ENCODE results near the gene DBN1.
A peak's percentile ranks its signal among the peaks of the same experiment; 100 is the strongest.

The DBN1 gene

GRCh38 chr5:177456976-177457851 lies 16.2 kb downstream of the DBN1 start:
- DNase-seq (ENCODE audit: extremely low read depth, low read depth) = peak; percentile 93
- TF ChIP-seq CTCF (IDR thresholded peaks at IDR 0.05; ENCODE audit: low read depth, low read length) = peak; percentile 52

DNA sequence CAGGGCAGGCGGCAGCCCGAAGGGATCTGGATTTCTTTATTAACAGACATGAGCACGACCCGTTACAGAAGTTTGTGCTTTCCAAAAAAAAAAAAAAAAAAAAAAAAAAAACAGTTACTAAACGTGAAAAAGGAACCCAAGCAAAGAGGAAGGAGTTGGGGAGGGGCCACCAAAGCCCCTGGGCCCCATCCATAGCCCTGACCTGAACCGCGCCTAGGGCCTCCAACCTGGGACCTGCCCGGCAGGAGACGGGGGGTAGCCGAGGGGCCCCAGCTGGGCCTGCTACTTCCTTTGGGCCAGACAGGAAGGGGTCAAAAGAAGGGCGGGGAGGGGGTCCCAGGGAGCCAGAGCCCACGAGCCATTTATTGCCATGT lies 16.9 kb downstream of the DBN1 start:
- no peak for TF ChIP-seq CTCF (IDR thresholded peaks at IDR 0.05; ENCODE audit: low read depth, low read length)
- no peak for DNase-seq (ENCODE audit: extremely low read depth, low read depth)

- DNase-seq (ENCODE audit: extremely low read depth, low read depth) = no peak
- TF ChIP-seq CTCF (IDR thresholded peaks at IDR 0.05; ENCODE audit: low read depth, low read length) = peak; percentile 94
Observed at GRCh38 chr5:177455661-177456590, 17.5 kb downstream of the DBN1 start.

GRCh38 chr5:177455036-177455660 lies 18.3 kb downstream of the DBN1 start:
- TF ChIP-seq CTCF (IDR thresholded peaks at IDR 0.05; ENCODE audit: low read depth, low read length) = peak; percentile 37
- DNase-seq (ENCODE audit: extremely low read depth, low read depth) = no peak

DNA sequence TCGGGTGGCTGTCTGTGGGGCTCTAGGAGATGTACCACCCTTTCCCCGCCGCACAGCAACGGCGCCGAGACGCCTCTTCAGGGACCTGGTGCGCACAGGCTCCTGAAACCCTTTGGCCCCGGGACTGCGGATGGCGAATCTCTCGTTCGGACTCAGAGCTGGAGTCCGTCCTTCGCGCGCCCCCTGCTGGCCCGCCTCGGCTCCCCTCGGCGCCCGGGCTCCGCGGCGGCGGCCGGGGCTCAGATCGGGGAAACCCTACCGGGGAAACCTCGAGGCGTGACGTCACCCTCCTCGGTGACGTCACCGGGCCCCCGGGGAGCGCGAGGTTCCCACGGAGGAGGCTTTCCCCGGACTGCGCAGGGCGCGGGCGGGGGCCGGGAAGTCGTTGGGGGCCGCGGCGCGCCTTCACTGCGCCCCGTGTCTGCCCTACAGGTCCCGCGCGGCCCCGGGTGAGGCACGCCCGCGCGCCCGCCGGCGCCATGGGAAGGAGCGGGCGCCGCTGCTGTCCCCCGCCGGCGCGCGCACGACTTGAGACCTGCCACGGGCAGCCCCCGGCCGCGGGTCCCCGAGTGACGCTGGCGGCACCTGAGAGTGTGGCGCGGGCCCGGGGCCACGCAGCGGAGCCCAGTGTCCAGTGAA lies 18.9 kb downstream of the DBN1 start:
- no peak for DNase-seq (ENCODE audit: extremely low read depth, low read depth)
- peak; percentile 48 for TF ChIP-seq CTCF (IDR thresholded peaks at IDR 0.05; ENCODE audit: low read depth, low read length)

DNA sequence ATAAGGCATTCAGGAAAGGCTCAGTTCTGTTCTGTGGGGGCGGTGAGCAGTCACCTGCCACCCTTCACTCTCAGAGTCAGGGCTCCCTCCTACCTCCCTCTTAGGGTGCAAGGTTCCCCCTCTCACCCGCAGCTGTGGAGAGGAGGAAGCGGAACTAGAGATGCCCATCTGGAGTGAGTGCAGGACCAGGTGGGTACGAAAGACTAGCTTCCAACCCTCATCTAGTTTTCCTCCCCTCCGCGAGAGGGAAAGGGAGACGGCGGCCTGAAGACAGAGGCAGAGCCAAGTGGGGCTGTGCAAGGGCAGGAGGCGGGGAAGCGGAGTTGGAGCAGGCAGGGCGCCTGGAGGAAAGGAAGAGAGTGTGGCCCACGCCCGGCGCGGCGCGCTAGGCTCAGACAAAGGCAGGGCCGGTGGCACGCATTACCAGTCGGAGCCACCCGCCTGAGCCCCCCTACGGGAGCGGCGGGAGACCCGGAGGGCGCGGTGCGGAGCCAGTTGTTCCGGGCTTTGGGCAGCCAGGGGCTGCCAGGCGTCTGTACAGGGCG lies 19.5 kb downstream of the DBN1 start:
- DNase-seq (ENCODE audit: extremely low read depth, low read depth) = no peak
- TF ChIP-seq CTCF (IDR thresholded peaks at IDR 0.05; ENCODE audit: low read depth, low read length) = no peak
